Large intestine (tissue), 3 donors: ENCODE measurements around the gene CHST15. TPM values are rescaled to one million over a fixed set of nuclear protein-coding genes. Genes with fewer than 3 reads are reported as not detected.

Source experiments
- DNase-seq, 2 donors: peaks; one replicate each; pipeline versions ENCODE4 v3.0.0 to v3.0.0-alpha.2; 2013
- H3K27ac ChIP-seq: one replicate; pipeline ENCODE4 v1.5.1; 2013; ENCODE audit warnings: low read length
- H3K27me3 ChIP-seq: 2 replicates; pipeline ENCODE4 v1.6.1; 2013; ENCODE audit warnings: low read length; ENCODE audit not compliant: control insufficient read depth, insufficient read depth
- H3K36me3 ChIP-seq: 2 replicates; pipeline ENCODE4 v1.6.1; 2013; ENCODE audit warnings: low read length; ENCODE audit not compliant: control insufficient read depth, insufficient read depth
- H3K4me1 ChIP-seq: one replicate; pipeline ENCODE4 v1.6.1; 2013; ENCODE audit warnings: low read length; ENCODE audit not compliant: control insufficient read depth, insufficient read depth
- H3K4me3 ChIP-seq: one replicate; pipeline ENCODE4 v1.5.1; 2013; ENCODE audit warnings: low read length
- H3K9me3 ChIP-seq: one replicate; pipeline ENCODE4 v1.6.1; 2013; ENCODE audit warnings: mild to moderate bottlenecking, low read depth, low read length, moderate library complexity; ENCODE audit not compliant: control insufficient read depth
- WGBS: methylation state at CpG from one replicate; pipeline ENCODE4 v1.1.5; 2013; ENCODE audit warnings: low lambda C conversion rate; ENCODE audit not compliant: insufficient coverage; 5-methylcytosine and 5-hydroxymethylcytosine counted together
- polyA plus RNA-seq: library from polyadenylated mRNA; unstranded; fragments of 120-200 nt; gene quantifications from one replicate; pipeline ENCODE4 v1.2.1, GENCODE V29; 2013

Gene CHST15
- polyA plus RNA-seq, 1 donor: 9.4 TPM

- Histone ChIP-seq H3K36me3 (no peaks in the 10 kb centered on the region), H3K4me1 (no peaks in the 10 kb centered on the region), H3K27ac (no peak overlapping the region), H3K27me3 (no peaks in the 10 kb centered on the region), H3K9me3 (no peaks in the 10 kb centered on the region), H3K4me3 (no peak overlapping the region)
- 67% methylated on average over 1 of the region's 12 CpGs for WGBS
- no peak for DNase-seq
Observed at GRCh38 chr10:124075231-124075955, 18.0 kb downstream of the CHST15 start.

- Histone ChIP-seq H3K9me3 (no peaks in the 10 kb centered on the region), H3K4me1 (no peaks in the 10 kb centered on the region), H3K36me3 (no peaks in the 10 kb centered on the region), H3K4me3 (no peak overlapping the region), H3K27me3 (no peaks in the 10 kb centered on the region), H3K27ac (no peak overlapping the region)
- 100% methylated on average over 5 of the region's 12 CpGs for WGBS
- no peak for DNase-seq
Observed at GRCh38 chr10:124074501-124075109, 18.8 kb downstream of the CHST15 start.

- no peaks in the 10 kb centered on the region for H3K9me3 ChIP-seq
- DNase-seq: no peak
- no CpG with 5 or more reads among the region's 5 CpGs for WGBS
- no peak overlapping the region for H3K4me3 ChIP-seq
- no peaks in the 10 kb centered on the region for H3K27me3 ChIP-seq
- no peaks in the 10 kb centered on the region for H3K36me3 ChIP-seq
- H3K4me1 ChIP-seq: no peaks in the 10 kb centered on the region
- no peak overlapping the region for H3K27ac ChIP-seq
Observed at GRCh38 chr10:124073978-124074377, 19.4 kb downstream of the CHST15 start.

DNA sequence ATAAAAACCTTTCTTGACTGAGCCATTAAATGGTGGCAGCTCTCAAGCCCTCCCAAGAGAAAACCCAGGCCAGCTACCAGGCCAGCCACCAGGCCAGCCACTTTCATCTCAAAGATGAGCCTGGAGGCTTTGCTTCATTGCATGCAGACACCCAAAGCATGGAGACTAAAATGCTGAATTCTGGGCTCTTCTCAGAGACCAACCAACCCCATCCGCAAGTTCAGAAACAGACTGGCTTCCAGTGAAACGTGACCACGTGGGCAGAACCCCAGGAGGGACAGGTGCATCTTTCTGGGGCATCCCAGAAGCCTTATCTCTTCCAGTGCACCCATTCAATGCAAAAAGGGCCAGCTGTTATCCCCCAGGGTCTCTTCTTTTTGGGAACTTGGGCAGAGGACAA, 20.9 kb downstream of the CHST15 start:
- H3K27ac ChIP-seq: no peak overlapping the region

DNA sequence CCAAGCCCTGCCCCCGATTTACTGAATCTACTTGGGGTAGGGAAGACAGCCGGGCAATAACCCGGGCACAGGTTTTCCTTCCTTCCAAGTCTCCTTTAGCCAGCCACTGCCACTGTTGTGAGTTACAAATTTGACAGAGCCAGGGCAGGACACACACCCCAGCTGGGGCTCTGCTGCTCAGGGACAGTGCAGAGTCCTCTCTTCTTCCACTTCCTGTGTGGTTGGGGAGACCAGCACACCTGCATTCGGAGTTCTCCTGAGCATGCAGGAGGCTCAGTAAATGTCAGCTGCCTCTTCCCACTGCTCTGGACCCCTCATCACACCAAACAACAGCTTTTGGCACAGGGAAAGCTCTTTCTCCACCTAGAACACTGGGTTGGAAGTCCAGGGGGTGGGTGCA, 21.3 kb downstream of the CHST15 start:
- no peaks in the 10 kb centered on the region for H3K4me1 ChIP-seq
- DNase-seq: no peak
- no peak overlapping the region for H3K27ac ChIP-seq
- WGBS: no CpG with 5 or more reads among the region's 4 CpGs
- peaks cover under 1% of the 10 kb centered on the region for H3K27me3 ChIP-seq
- H3K9me3 ChIP-seq: no peaks in the 10 kb centered on the region
- no peak overlapping the region for H3K4me3 ChIP-seq
- H3K36me3 ChIP-seq: no peaks in the 10 kb centered on the region

More for the DNA sequence above, 20.9 kb downstream of the CHST15 start:
- WGBS: no CpG with 5 or more reads among the region's 3 CpGs
- Histone ChIP-seq H3K4me1 (no peaks in the 10 kb centered on the region), H3K36me3 (no peaks in the 10 kb centered on the region), H3K27me3 (no peaks in the 10 kb centered on the region), H3K9me3 (no peaks in the 10 kb centered on the region), H3K4me3 (no peak overlapping the region)
- no peak for DNase-seq

GRCh38 chr10:124071141-124071540, 22.3 kb downstream of the CHST15 start:
- no CpG with 5 or more reads among the region's 5 CpGs for WGBS

GRCh38 chr10:124070666-124071065, 22.7 kb downstream of the CHST15 start:
- H3K9me3 ChIP-seq: no peaks in the 10 kb centered on the region
- WGBS: no CpG with 5 or more reads among the region's 10 CpGs
- H3K27me3 ChIP-seq: peaks cover 7% of the 10 kb centered on the region
- H3K4me1 ChIP-seq: peaks cover 1% of the 10 kb centered on the region
- no peak overlapping the region for H3K27ac ChIP-seq
- no peak overlapping the region for H3K4me3 ChIP-seq
- no peaks in the 10 kb centered on the region for H3K36me3 ChIP-seq
- no peak for DNase-seq

More at GRCh38 chr10:124071141-124071540, 22.3 kb downstream of the CHST15 start:
- H3K36me3 ChIP-seq: no peaks in the 10 kb centered on the region
- H3K27ac ChIP-seq: no peak overlapping the region
- no peaks in the 10 kb centered on the region for H3K9me3 ChIP-seq
- H3K4me3 ChIP-seq: no peak overlapping the region
- DNase-seq: no peak
- H3K27me3 ChIP-seq: peaks cover 7% of the 10 kb centered on the region
- H3K4me1 ChIP-seq: no peaks in the 10 kb centered on the region

- Histone ChIP-seq H3K36me3 (no peaks in the 10 kb centered on the region), H3K4me3 (no peak overlapping the region), H3K4me1 (peaks cover 12% of the 10 kb centered on the region), H3K27ac (no peak overlapping the region), H3K27me3 (peaks cover 7% of the 10 kb centered on the region), H3K9me3 (no peaks in the 10 kb centered on the region)
- no CpG with 5 or more reads among the region's 11 CpGs for WGBS
- no peak for DNase-seq
Observed at GRCh38 chr10:124069341-124070264, 23.8 kb downstream of the CHST15 start.

DNA sequence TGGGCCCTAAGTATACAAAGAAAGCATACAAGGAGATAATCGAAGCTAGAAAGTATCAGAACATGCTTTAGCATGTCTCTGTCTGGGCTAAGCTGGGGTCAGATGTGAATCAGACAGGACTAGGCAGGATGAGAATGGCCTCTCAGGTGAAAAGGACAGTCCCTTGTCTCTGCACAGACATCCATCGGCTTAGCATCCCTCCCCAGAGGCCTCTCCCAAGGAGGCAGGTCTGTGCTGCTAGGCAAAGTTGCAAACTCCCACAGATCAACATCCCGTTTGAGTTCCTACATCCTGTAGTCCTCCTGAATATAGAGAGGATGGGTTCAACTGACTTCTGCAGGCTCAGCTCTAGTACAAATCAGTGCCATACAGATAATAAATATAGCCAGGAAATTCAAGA, 24.5 kb downstream of the CHST15 start:
- peaks cover 7% of the 10 kb centered on the region for H3K27me3 ChIP-seq
- DNase-seq: no peak
- H3K9me3 ChIP-seq: no peaks in the 10 kb centered on the region
- no peaks in the 10 kb centered on the region for H3K36me3 ChIP-seq
- H3K4me3 ChIP-seq: no peak overlapping the region
- peaks cover 16% of the 10 kb centered on the region for H3K4me1 ChIP-seq
- WGBS: no CpG with 5 or more reads among the region's 3 CpGs
- no peak overlapping the region for H3K27ac ChIP-seq

DNA sequence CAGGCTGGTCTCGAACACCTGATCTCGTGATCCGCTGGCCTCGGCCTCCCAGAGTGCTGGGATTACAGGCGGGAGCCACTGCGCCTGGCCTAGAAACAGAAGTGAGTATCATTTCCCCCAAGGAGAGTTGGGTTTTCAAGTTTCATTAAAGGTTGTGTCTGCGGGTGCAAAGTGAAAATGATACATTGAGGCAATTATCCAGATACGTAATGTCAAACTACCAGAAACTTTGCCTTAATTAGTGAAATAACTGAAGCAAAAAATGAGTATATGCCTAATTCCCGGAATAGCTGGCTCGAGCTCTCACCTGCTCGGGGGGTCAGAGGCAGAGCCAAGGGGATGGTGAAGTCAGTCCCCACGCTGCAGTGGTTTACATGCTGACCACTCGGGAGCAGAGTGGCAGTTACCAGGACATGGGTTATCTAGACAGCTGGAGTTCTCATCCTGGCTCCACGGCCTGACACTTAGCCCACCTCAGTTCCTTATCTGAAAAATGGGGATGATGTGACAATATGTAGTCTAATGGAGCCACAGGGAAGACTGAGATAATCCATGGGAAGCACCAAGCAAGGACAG, 25.5 kb downstream of the CHST15 start:
- no CpG with 5 or more reads among the region's 14 CpGs for WGBS
- Histone ChIP-seq H3K9me3 (no peaks in the 10 kb centered on the region), H3K4me1 (peaks cover 16% of the 10 kb centered on the region), H3K27ac (no peak overlapping the region), H3K27me3 (peaks cover 7% of the 10 kb centered on the region), H3K36me3 (no peaks in the 10 kb centered on the region), H3K4me3 (no peak overlapping the region)
- no peak for DNase-seq
